WERI-Rb-1 (cell line): ENCODE measurements around the gene RBPJ.

Experiments used
- DNase-seq: peaks from one replicate; pipeline ENCODE4 v3.0.0-alpha.2; 2020
- H3K27ac ChIP-seq: fragments of 250-450 bp; sonication (Bioruptor Pico); 2 replicates; pipeline ENCODE4 v1.5.1; 2020; ENCODE audit warnings: mild to moderate bottlenecking, moderate library complexity
- H3K27me3 ChIP-seq: fragments of 250-450 bp; sonication (Bioruptor Pico); 2 replicates; pipeline ENCODE4 v1.5.1; 2021; ENCODE audit warnings: mild to moderate bottlenecking, low read depth, moderate library complexity; ENCODE audit not compliant: insufficient read depth, severe bottlenecking
- H3K36me3 ChIP-seq: fragments of 250-450 bp; sonication (Bioruptor Pico); 2 replicates; pipeline ENCODE4 v1.5.1; 2020; ENCODE audit warnings: mild to moderate bottlenecking, moderate library complexity
- H3K4me3 ChIP-seq: 2 replicates; pipeline ENCODE4 v1.5.1; 2011; ENCODE audit warnings: low read depth, mild to moderate bottlenecking, control low read depth, low read length
- H3K9me3 ChIP-seq: fragments of 250-450 bp; sonication (Bioruptor Pico); 2 replicates; pipeline ENCODE4 v1.5.1; 2021; ENCODE audit warnings: mild to moderate bottlenecking, moderate library complexity; ENCODE audit not compliant: severe bottlenecking
- TF ChIP-seq, protein P1 (sequence below): IDR thresholded peaks from 2 replicates; pipeline ENCODE4 v1.5.1; 2011; ENCODE audit warnings: low read depth, mild to moderate bottlenecking, control low read depth, inconsistent platforms, low read length

RBPJ gene

DNA sequence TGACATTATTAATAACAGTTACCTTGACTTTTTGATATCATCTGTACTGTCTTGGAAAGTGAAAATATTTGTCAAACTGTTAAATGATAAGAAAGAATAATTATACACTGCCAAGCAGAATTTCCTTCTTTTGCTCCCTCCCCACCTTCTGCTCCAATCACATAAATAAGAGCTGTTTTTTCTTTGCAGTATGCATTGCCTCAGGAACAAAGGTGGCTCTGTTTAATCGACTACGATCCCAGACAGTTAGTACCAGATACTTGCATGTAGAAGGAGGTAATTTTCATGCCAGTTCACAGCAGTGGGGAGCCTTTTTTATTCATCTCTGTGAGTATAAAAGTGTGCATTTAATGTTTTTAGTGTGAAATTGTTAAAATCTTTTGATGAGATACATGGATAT lies 103.3 kb downstream of the RBPJ start:
- TF ChIP-seq, protein P1, sequence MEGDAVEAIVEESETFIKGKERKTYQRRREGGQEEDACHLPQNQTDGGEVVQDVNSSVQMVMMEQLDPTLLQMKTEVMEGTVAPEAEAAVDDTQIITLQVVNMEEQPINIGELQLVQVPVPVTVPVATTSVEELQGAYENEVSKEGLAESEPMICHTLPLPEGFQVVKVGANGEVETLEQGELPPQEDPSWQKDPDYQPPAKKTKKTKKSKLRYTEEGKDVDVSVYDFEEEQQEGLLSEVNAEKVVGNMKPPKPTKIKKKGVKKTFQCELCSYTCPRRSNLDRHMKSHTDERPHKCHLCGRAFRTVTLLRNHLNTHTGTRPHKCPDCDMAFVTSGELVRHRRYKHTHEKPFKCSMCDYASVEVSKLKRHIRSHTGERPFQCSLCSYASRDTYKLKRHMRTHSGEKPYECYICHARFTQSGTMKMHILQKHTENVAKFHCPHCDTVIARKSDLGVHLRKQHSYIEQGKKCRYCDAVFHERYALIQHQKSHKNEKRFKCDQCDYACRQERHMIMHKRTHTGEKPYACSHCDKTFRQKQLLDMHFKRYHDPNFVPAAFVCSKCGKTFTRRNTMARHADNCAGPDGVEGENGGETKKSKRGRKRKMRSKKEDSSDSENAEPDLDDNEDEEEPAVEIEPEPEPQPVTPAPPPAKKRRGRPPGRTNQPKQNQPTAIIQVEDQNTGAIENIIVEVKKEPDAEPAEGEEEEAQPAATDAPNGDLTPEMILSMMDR = no peak

GRCh38 chr4:26424838-26425237 lies 104.0 kb downstream of the RBPJ start:
- no peak overlapping the region for H3K27ac ChIP-seq

More for the DNA sequence above, 103.3 kb downstream of the RBPJ start:
- DNase-seq = no peak
- Histone ChIP-seq H3K27ac (no peak overlapping the region), H3K27me3 (no peaks in the 10 kb centered on the region), H3K36me3 (peaks cover 83% of the 10 kb centered on the region), H3K9me3 (no peaks in the 10 kb centered on the region), H3K4me3 (no peak overlapping the region)

GRCh38 chr4:26425953-26426352 lies 105.1 kb downstream of the RBPJ start:
- Histone ChIP-seq H3K4me3 (no peak overlapping the region), H3K9me3 (no peaks in the 10 kb centered on the region), H3K27me3 (no peaks in the 10 kb centered on the region), H3K27ac (no peak overlapping the region), H3K36me3 (peaks cover 93% of the 10 kb centered on the region)
- TF ChIP-seq, protein P1 = no peak
- DNase-seq = no peak

More at GRCh38 chr4:26424838-26425237, 104.0 kb downstream of the RBPJ start:
- Histone ChIP-seq H3K36me3 (peaks cover 89% of the 10 kb centered on the region), H3K27me3 (no peaks in the 10 kb centered on the region), H3K4me3 (no peak overlapping the region), H3K9me3 (no peaks in the 10 kb centered on the region)
- DNase-seq = no peak
- TF ChIP-seq, protein P1 = no peak

- Histone ChIP-seq H3K27me3 (no peaks in the 10 kb centered on the region), H3K27ac (no peak overlapping the region), H3K4me3 (no peak overlapping the region), H3K36me3 (peaks cover 93% of the 10 kb centered on the region), H3K9me3 (no peaks in the 10 kb centered on the region)
- TF ChIP-seq, protein P1 = no peak
- no peak for DNase-seq
These were observed 106.1 kb downstream of the RBPJ start for GRCh38 chr4:26426892-26427291.

DNA sequence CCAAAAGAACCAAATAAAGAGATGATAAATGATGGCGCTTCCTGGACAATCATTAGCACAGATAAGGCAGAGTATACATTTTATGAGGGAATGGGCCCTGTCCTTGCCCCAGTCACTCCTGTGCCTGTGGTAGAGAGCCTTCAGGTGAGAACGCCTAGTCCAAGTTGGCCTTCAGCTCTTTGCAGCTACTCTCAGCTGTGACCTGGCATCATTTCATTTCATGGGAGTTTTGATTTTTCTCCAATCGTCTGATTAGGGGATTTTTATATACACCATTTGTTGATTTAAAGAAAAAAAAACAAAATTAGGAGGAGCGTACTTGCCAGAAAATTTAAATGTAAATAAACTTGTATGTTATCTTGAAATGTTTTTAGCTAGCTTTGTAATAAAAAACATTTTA lies 109.1 kb downstream of the RBPJ start:
- DNase-seq = no peak
- TF ChIP-seq, protein P1 = no peak
- H3K27ac ChIP-seq = no peak overlapping the region
- H3K4me3 ChIP-seq = no peak overlapping the region
- no peaks in the 10 kb centered on the region for H3K9me3 ChIP-seq
- H3K36me3 ChIP-seq = peaks cover 93% of the 10 kb centered on the region
- no peaks in the 10 kb centered on the region for H3K27me3 ChIP-seq

- DNase-seq = no peak
- H3K27ac ChIP-seq = no peak overlapping the region
- H3K4me3 ChIP-seq = no peak overlapping the region
- no peaks in the 10 kb centered on the region for H3K9me3 ChIP-seq
- H3K36me3 ChIP-seq = peaks cover 85% of the 10 kb centered on the region
- H3K27me3 ChIP-seq = no peaks in the 10 kb centered on the region
- TF ChIP-seq, protein P1 = no peak
These were observed 110.8 kb downstream of the RBPJ start for GRCh38 chr4:26431461-26432180.
